GM23338 (cell line): ENCODE measurements around the gene LRRN4. TPM values are rescaled to one million over a fixed set of nuclear protein-coding genes. Genes with fewer than 3 reads are reported as not detected.

Experiments used
- ATAC-seq: fragments of 200-7000 bp; cut with Tn5 transposase; 3 replicates; pipeline ENCODE4 v1.9.1; 2020
- DNase-seq: peaks from one replicate; pipeline ENCODE4 v3.0.0-alpha.2; 2015; ENCODE audit warnings: low spot score
- H2AFZ ChIP-seq: fragments of 200-600 bp; sonication (generic); 2 replicates; pipeline ENCODE4 v1.8.0; 2016; ENCODE audit warnings: antibody characterized with exemption, mild to moderate bottlenecking, moderate library complexity
- H3F3A ChIP-seq: fragments of 200-600 bp; sonication (generic); replicated peaks from 2 replicates; pipeline ENCODE4 v1.8.0; 2017; ENCODE audit warnings: antibody characterized with exemption, mixed run types, low read depth
- H3K27ac ChIP-seq: fragments of 200-600 bp; sonication (generic); 2 replicates; pipeline ENCODE4 v1.6.1; 2016; ENCODE audit warnings: low read depth
- H3K27me3 ChIP-seq: fragments of 200-600 bp; sonication (generic); 2 replicates; pipeline ENCODE4 v1.8.0; 2016; ENCODE audit warnings: mild to moderate bottlenecking, mixed run types, moderate library complexity; ENCODE audit not compliant: insufficient read depth
- H3K36me3 ChIP-seq: fragments of 200-600 bp; sonication (generic); 2 replicates; pipeline ENCODE4 v1.8.0; 2016; ENCODE audit warnings: mild to moderate bottlenecking; ENCODE audit not compliant: insufficient read depth
- H3K4me1 ChIP-seq: fragments of 200-600 bp; sonication (generic); 2 replicates; pipeline ENCODE4 v1.8.0; 2016; ENCODE audit warnings: mild to moderate bottlenecking, moderate library complexity; ENCODE audit not compliant: insufficient read depth
- H3K4me2 ChIP-seq: fragments of 200-600 bp; sonication (generic); 2 replicates; pipeline ENCODE4 v1.7.1; 2017; ENCODE audit warnings: mixed run types
- H3K4me3 ChIP-seq: fragments of 200-600 bp; sonication (generic); 2 replicates; pipeline ENCODE4 v1.6.1; 2016; ENCODE audit warnings: mixed run types
- H3K79me2 ChIP-seq: fragments of 200-600 bp; sonication (generic); replicated peaks from 2 replicates; pipeline ENCODE4 v1.8.0; 2017; ENCODE audit warnings: mild to moderate bottlenecking; ENCODE audit not compliant: insufficient read depth
- H3K9me2 ChIP-seq: fragments of 200-600 bp; sonication (generic); 2 replicates; pipeline ENCODE4 v1.8.0; 2017; ENCODE audit not compliant: insufficient read depth
- H4K20me1 ChIP-seq: fragments of 200-600 bp; sonication (generic); replicated peaks from 2 replicates; pipeline ENCODE4 v1.8.0; 2017; ENCODE audit warnings: mild to moderate bottlenecking; ENCODE audit not compliant: insufficient read depth
- H3K27ac Mint-ChIP-seq: 2 replicates; pipeline ENCODE4 v1.8.0; 2020; ENCODE audit warnings: inconsistent platforms, mild to moderate bottlenecking, moderate library complexity, mixed read lengths
- H3K27me3 Mint-ChIP-seq: 3 replicates; pipeline ENCODE4 v1.8.0; 2022; ENCODE audit warnings: low read depth, mild to moderate bottlenecking, moderate library complexity, mixed read lengths, inconsistent platforms; ENCODE audit not compliant: insufficient read depth, poor library complexity
- H3K36me3 Mint-ChIP-seq: 3 replicates; pipeline ENCODE4 v1.8.0; 2021; ENCODE audit warnings: low read depth, mild to moderate bottlenecking, inconsistent platforms, moderate library complexity, mixed read lengths
- H3K4me1 Mint-ChIP-seq: 3 replicates; pipeline ENCODE4 v1.8.0; 2020; ENCODE audit warnings: mild to moderate bottlenecking, inconsistent platforms, mixed read lengths
- H3K4me3 Mint-ChIP-seq: 3 replicates; pipeline ENCODE4 v1.8.0; 2021; ENCODE audit warnings: moderate library complexity, mild to moderate bottlenecking, inconsistent platforms, mixed read lengths
- H3K9me3 Mint-ChIP-seq: 3 replicates; pipeline ENCODE4 v1.8.0; 2020; ENCODE audit warnings: moderate library complexity, mild to moderate bottlenecking, inconsistent platforms, mixed read lengths
- CREB1 ChIP-seq: fragments of 250-450 bp; sonication (Bioruptor Pico); IDR thresholded peaks from 2 replicates; pipeline ENCODE4 v1.5.0; 2020; ENCODE audit warnings: low read depth, mild to moderate bottlenecking, moderate library complexity
- CTCF ChIP-seq, 2 experiments: fragments of 200-600 bp in 1 of 2; sonication (generic) in 1 of 2; conservative IDR thresholded peaks; 2 replicates each; pipeline versions ENCODE4 v1.5.1 to v1.6.1; 2016 to 2017; ENCODE audit warnings: antibody characterized with exemption in 2 of 2, low read depth in 2 of 2, mild to moderate bottlenecking in 2 of 2, moderate library complexity in 1 of 2
- ETS1 ChIP-seq: IDR thresholded peaks from 2 replicates; pipeline ENCODE4 v1.6.1; 2016; ENCODE audit warnings: antibody characterized with exemption
- EZH2 ChIP-seq: fragments of 200-600 bp; sonication (generic); IDR thresholded peaks from one replicate; pipeline ENCODE4 v1.8.0; 2017; ENCODE audit warnings: antibody characterized with exemption, mild to moderate bottlenecking, low read depth; ENCODE audit not compliant: unreplicated experiment
- EZH2phosphoT487 ChIP-seq: fragments of 200-600 bp; sonication (generic); IDR thresholded peaks from one replicate; pipeline ENCODE4 v1.8.1; 2018; ENCODE audit warnings: antibody characterized with exemption; ENCODE audit not compliant: unreplicated experiment
- JUNB ChIP-seq: IDR thresholded peaks from one replicate; pipeline ENCODE4 v1.6.1; 2016; ENCODE audit warnings: antibody characterized with exemption; ENCODE audit not compliant: unreplicated experiment
- NANOG ChIP-seq: IDR thresholded peaks from 2 replicates; pipeline ENCODE4 v1.6.1; 2016; ENCODE audit warnings: antibody characterized with exemption, borderline replicate concordance
- POLR2AphosphoS5 ChIP-seq: IDR thresholded peaks from 2 replicates; pipeline ENCODE4 v1.6.1; 2016; ENCODE audit warnings: antibody characterized with exemption, low read depth
- REST ChIP-seq: IDR thresholded peaks from one replicate; pipeline ENCODE4 v1.6.1; 2018; ENCODE audit warnings: antibody characterized with exemption; ENCODE audit not compliant: unreplicated experiment
- STAT1 ChIP-seq: IDR thresholded peaks from one replicate; pipeline ENCODE4 v1.6.1; 2016; ENCODE audit warnings: antibody characterized with exemption; ENCODE audit not compliant: unreplicated experiment
- ZNF114 ChIP-seq: fragments of 250-450 bp; sonication (Bioruptor Pico); IDR thresholded peaks from 2 replicates; pipeline ENCODE4 v1.5.0; 2020; ENCODE audit warnings: mild to moderate bottlenecking, moderate library complexity
- ZNF331 ChIP-seq: fragments of 250-450 bp; sonication (Bioruptor Pico); IDR thresholded peaks from 2 replicates; pipeline ENCODE4 v1.5.0; 2020; ENCODE audit warnings: low read depth, mild to moderate bottlenecking, moderate library complexity
- ZNF462 ChIP-seq: fragments of 250-450 bp; sonication (Bioruptor Pico); IDR thresholded peaks from 2 replicates; pipeline ENCODE4 v1.5.0; 2020; ENCODE audit warnings: mild to moderate bottlenecking, moderate library complexity
- polyA plus RNA-seq: library from polyadenylated mRNA; unstranded; fragments of >200 nt; fragmentation: Nextera tagmentation; extraction: Ambion mirVana; gene quantifications from 2 replicates; pipeline ENCODE4 v1.2.1, GENCODE V29; 2016
- total RNA-seq: library from RNA; depleted of rRNA; stranded (reverse); fragments of >200 nt; shearing (Covaris generic); gene quantifications from 2 replicates; pipeline ENCODE4 v1.2.3, GENCODE V29; 2014

LRRN4 gene
- total and polyA plus RNA-seq, 2 experiments from 2014 or later: 0.21 to 2.2 TPM

GRCh38 chr20:6030453-6031080, 23.3 kb downstream of the LRRN4 start:
- H3K27ac Mint-ChIP-seq: no peak overlapping the region
- Histone ChIP-seq H3K79me2 (peaks cover 6% of the 10 kb centered on the region; the same call in 1 of the 2 replicates), H2AFZ (no peak overlapping the region), H3K4me3 (no peak overlapping the region), H3K27ac (no peak overlapping the region; the same call in 1 of the 2 replicates), H3K36me3 (peaks cover 8% of the 10 kb centered on the region), H3K9me2 (no peaks in the 10 kb centered on the region), H3K4me1 (no peaks in the 10 kb centered on the region), H3K27me3 (no peaks in the 10 kb centered on the region), H4K20me1 (peaks cover 28% of the 10 kb centered on the region), H3F3A (no peaks in the 10 kb centered on the region), H3K4me2 (no peak overlapping the region)
- H3K36me3 Mint-ChIP-seq: peaks cover 15% of the 10 kb centered on the region
- no peak overlapping the region for H3K4me3 Mint-ChIP-seq
- peaks cover 2% of the 10 kb centered on the region; the same call in 1 of the 3 replicates for H3K9me3 Mint-ChIP-seq
- TF ChIP-seq ZNF331 (CRISPR knock-in tag) (no peak), EZH2phosphoT487 (no peak), NANOG (no peak), EZH2 (no peak), ZNF114 (CRISPR knock-in tag) (no peak), POLR2AphosphoS5 (no peak), ETS1 (no peak), CREB1 (no peak), CTCF (conservative IDR thresholded peaks at IDR 0.05; ENCODE audit: low read depth in 2 of 2) (no peak), JUNB (no peak), STAT1 (no peak), REST (no peak), ZNF462 (no peak)
- H3K4me1 Mint-ChIP-seq: no peaks in the 10 kb centered on the region; the same call in 2 of the 3 replicates
- H3K27me3 Mint-ChIP-seq: no peaks in the 10 kb centered on the region
- no peak for ATAC-seq
- no peak for DNase-seq
